HEK293 (cell line): ENCODE data around the gene APLP1.
A peak's percentile ranks its signal among the peaks of the same experiment; 100 is the strongest.
"Not testable (repeated sequence)": the region's sequence is repeated elsewhere in the genome, so short reads cannot be mapped to it uniquely, and the experiment has no call there.

Experiments used
- CTCF ChIA-PET: fragments of 350-600 bp; formaldehyde crosslinking; extraction: SDS; loops from one replicate; lab custom pipeline; 2021; ENCODE audit warnings: antibody characterized with exemption; lab: Yijun Ruan, JAX
- POLR2A ChIA-PET: fragments of 300-600 bp; formaldehyde crosslinking; extraction: SDS; loops from one replicate; lab custom pipeline; 2020; ENCODE audit warnings: antibody characterized with exemption, inconsistent platforms; lab: Yijun Ruan, JAX
- H3K27ac ChIP-seq: fragments of 200-500 bp; sonication (Bioruptor generic); 2 replicates; pipeline ENCODE4 v1.5.1; 2014; ENCODE audit warnings: low read depth, low read length, control low read depth, inconsistent platforms; ENCODE audit errors: extremely low read depth
- H3K36me3 ChIP-seq, 2 experiments: fragments of 200-500 bp in 1 of 2; sonication (Bioruptor generic) in 1 of 2; 1 replicate in 1 of 2; 2 replicates in 1 of 2; pipeline ENCODE4 v1.5.1; 2014 to 2017; ENCODE audit warnings: inconsistent platforms in 2 of 2, low read length in 2 of 2; ENCODE audit not compliant: control insufficient read depth in 2 of 2, insufficient read depth in 1 of 2
- H3K4me1 ChIP-seq: fragments of 200-500 bp; sonication (Bioruptor generic); 2 replicates; pipeline ENCODE4 v1.5.1; 2014; ENCODE audit warnings: mild to moderate bottlenecking, low read length, inconsistent platforms; ENCODE audit not compliant: control insufficient read depth, insufficient read depth
- H3K4me3 ChIP-seq: 2 replicates; pipeline ENCODE4 v1.5.1; 2011; ENCODE audit warnings: low read depth, mild to moderate bottlenecking, control low read depth, low read length, moderate library complexity
- H3K9me3 ChIP-seq: fragments of 200-500 bp; sonication (Bioruptor generic); 2 replicates; pipeline ENCODE4 v1.5.1; 2014; ENCODE audit warnings: low read depth, low read length, inconsistent platforms; ENCODE audit not compliant: control insufficient read depth, insufficient read depth
- GLIS1 ChIP-seq: fragments of 450-650 bp; formaldehyde crosslinking; IDR thresholded peaks from 2 replicates; pipeline ENCODE4 v1.5.1; 2016; ENCODE audit warnings: missing biosample characterization, missing genetic modification characterization
- KLF7 ChIP-seq: fragments of 450-650 bp; formaldehyde crosslinking; IDR thresholded peaks from 2 replicates; pipeline ENCODE4 v1.5.1; 2016; ENCODE audit warnings: missing biosample characterization, missing genetic modification characterization, borderline replicate concordance
- KLF9 ChIP-seq: fragments of 450-650 bp; formaldehyde crosslinking; IDR thresholded peaks from 2 replicates; pipeline ENCODE4 v1.5.1; 2016; ENCODE audit warnings: missing biosample characterization, missing genetic modification characterization, low read depth
- RBAK ChIP-seq: fragments of 450-650 bp; formaldehyde crosslinking; IDR thresholded peaks from 2 replicates; pipeline ENCODE4 v1.5.1; 2016; ENCODE audit warnings: missing biosample characterization, missing genetic modification characterization
- SP7 ChIP-seq: fragments of 450-650 bp; formaldehyde crosslinking; IDR thresholded peaks from 2 replicates; pipeline ENCODE4 v1.5.1; 2016; ENCODE audit warnings: missing biosample characterization, missing genetic modification characterization
- ZBTB21 ChIP-seq: fragments of 450-650 bp; formaldehyde crosslinking; IDR thresholded peaks from 2 replicates; pipeline ENCODE4 v1.5.1; 2017; ENCODE audit warnings: missing biosample characterization, missing genetic modification characterization
- ZNF121 ChIP-seq: fragments of 450-650 bp; formaldehyde crosslinking; IDR thresholded peaks from 2 replicates; pipeline ENCODE4 v1.5.1; 2016; ENCODE audit warnings: missing biosample characterization, missing genetic modification characterization
- ZNF138 ChIP-seq: fragments of 450-650 bp; formaldehyde crosslinking; IDR thresholded peaks from 2 replicates; pipeline ENCODE4 v1.5.1; 2016; ENCODE audit warnings: missing biosample characterization, missing genetic modification characterization, borderline replicate concordance
- ZNF24 ChIP-seq: fragments of 450-650 bp; formaldehyde crosslinking; IDR thresholded peaks from 2 replicates; pipeline ENCODE4 v1.5.1; 2016; ENCODE audit warnings: missing biosample characterization, missing genetic modification characterization
- ZNF341 ChIP-seq: fragments of 450-650 bp; formaldehyde crosslinking; IDR thresholded peaks from 2 replicates; pipeline ENCODE4; 2016; ENCODE audit warnings: low read depth, missing biosample characterization, missing genetic modification characterization
- ZNF366 ChIP-seq: fragments of 450-650 bp; formaldehyde crosslinking; conservative IDR thresholded peaks from 2 replicates; pipeline ENCODE4 v1.5.1; 2016; ENCODE audit warnings: missing biosample characterization, missing genetic modification characterization
- ZNF624 ChIP-seq: fragments of 450-650 bp; formaldehyde crosslinking; IDR thresholded peaks from 2 replicates; pipeline ENCODE4 v1.5.1; 2017; ENCODE audit warnings: missing biosample characterization, missing genetic modification characterization
- ZNF776 ChIP-seq: fragments of 450-650 bp; formaldehyde crosslinking; IDR thresholded peaks from 2 replicates; pipeline ENCODE4 v1.5.0; 2017; ENCODE audit warnings: missing biosample characterization, missing genetic modification characterization, borderline replicate concordance
- ZNF785 ChIP-seq: fragments of 450-650 bp; formaldehyde crosslinking; IDR thresholded peaks from 2 replicates; pipeline ENCODE4 v1.5.1; 2016; ENCODE audit warnings: missing biosample characterization, missing genetic modification characterization
- TF ChIP-seq, protein P1 (sequence below): fragments of 450-650 bp; formaldehyde crosslinking; IDR thresholded peaks from 2 replicates; pipeline ENCODE4 v1.5.1; 2016; ENCODE audit warnings: missing biosample characterization, missing genetic modification characterization
- TF ChIP-seq, protein P2 (sequence below): fragments of 450-650 bp; formaldehyde crosslinking; IDR thresholded peaks from 2 replicates; pipeline ENCODE4; 2016; ENCODE audit warnings: missing biosample characterization, missing genetic modification characterization
- TF ChIP-seq, protein P3 (sequence below): fragments of 450-650 bp; formaldehyde crosslinking; IDR thresholded peaks from 2 replicates; pipeline ENCODE4 v1.5.1; 2016; ENCODE audit warnings: missing biosample characterization, missing genetic modification characterization
- TF ChIP-seq, protein P4 (sequence below): fragments of 450-650 bp; formaldehyde crosslinking; IDR thresholded peaks from 2 replicates; pipeline ENCODE4 v1.5.1; 2016; ENCODE audit warnings: missing biosample characterization, missing genetic modification characterization, low read depth

Gene APLP1

DNA sequence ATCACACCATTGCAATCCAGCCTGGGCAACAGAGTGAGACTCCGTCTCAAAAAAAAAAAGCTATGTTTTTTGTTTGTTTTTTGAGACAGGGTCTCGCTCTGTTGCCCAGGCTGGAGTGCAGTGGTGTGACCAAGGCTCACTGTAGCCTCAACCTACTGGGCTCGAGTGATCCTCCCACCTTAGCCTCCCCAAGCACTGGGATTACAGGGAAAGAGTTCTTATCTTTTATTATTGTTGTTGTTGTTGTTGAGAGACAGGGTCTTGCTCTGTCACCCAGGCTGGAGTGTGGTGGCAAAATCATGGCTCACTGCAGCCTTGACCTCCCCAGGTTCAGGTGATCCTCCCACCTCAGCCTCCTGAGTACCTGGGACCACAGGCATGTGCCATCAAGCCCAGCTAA, 23.4 kb downstream of the APLP1 start:
- CTCF ChIA-PET, result interaction anchor here (0.6 to 4.9 kb wide), 7 partner anchors 10 to 1753 kb away, joined by 3 to 66 read pairs (median 4); no protein-coding TSS in a partner anchor
- H3K36me3 ChIP-seq, result peaks cover 78 to 87% of the 10 kb centered on the region in 2 experiments
- not testable (repeated sequence) for H3K9me3 ChIP-seq

DNA sequence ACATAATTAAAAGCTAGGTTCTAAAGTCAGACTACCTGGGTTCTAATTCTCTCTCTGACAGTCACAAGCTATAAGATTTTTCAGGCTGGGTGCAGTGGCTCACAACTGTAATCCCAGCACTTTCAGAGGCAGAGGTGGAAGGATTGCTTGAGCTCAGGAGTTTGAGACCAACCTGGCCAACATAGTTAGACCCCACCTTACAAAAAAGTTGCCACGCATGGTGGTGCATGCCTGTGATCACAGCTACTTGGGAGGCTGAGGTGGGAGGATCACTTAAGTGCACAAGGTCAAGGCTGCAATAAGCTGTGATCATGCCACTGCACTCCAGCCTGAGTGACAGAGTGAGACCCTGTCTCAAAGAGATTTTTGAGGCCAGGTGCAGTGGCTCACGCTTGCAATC, 26.0 kb downstream of the APLP1 start:
- peaks cover 72 to 81% of the 10 kb centered on the region in 2 experiments for H3K36me3 ChIP-seq
- POLR2A ChIA-PET, result interaction anchor here (0.6 to 1.1 kb wide), 3 partner anchors 11 to 37 kb away, joined by 3 to 6 read pairs (median 6); no protein-coding TSS in a partner anchor
- CTCF ChIA-PET, result interaction anchor here (1.2 to 4.9 kb wide), 6 partner anchors 9 to 53 kb away, joined by 3 to 66 read pairs (median 4); no protein-coding TSS in a partner anchor
- peaks cover 5% of the 10 kb centered on the region for H3K4me1 ChIP-seq
- no peak overlapping the region for H3K27ac ChIP-seq
- TF ChIP-seq, protein P1, sequence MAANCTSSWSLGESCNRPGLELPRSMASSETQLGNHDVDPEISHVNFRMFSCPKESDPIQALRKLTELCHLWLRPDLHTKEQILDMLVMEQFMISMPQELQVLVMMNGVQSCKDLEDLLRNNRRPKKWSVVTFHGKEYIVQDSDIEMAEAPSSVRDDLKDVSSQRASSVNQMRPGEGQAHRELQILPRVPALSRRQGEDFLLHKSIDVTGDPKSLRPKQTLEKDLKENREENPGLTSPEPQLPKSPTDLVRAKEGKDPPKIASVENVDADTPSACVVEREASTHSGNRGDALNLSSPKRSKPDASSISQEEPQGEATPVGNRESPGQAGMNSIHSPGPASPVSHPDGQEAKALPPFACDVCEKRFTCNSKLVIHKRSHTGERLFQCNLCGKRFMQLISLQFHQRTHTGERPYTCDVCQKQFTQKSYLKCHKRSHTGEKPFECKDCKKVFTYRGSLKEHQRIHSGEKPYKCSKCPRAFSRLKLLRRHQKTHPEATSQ, result no peak
- TF ChIP-seq GLIS1 (no peak), ZNF121 (tag by site-specific recombination) (peak; percentile 84), ZNF366 (tag by site-specific recombination) (no peak), ZNF341 (tag by site-specific recombination) (no peak)
- TF ChIP-seq, protein P2, sequence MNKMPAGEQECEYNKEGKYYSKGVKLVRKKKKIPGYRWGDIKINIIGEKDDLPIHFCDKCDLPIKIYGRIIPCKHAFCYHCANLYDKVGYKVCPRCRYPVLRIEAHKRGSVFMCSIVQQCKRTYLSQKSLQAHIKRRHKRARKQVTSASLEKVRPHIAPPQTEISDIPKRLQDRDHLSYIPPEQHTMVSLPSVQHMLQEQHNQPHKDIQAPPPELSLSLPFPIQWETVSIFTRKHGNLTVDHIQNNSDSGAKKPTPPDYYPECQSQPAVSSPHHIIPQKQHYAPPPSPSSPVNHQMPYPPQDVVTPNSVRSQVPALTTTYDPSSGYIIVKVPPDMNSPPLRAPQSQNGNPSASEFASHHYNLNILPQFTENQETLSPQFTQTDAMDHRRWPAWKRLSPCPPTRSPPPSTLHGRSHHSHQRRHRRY (tag by site-specific recombination), result no peak
- TF ChIP-seq, protein P3, sequence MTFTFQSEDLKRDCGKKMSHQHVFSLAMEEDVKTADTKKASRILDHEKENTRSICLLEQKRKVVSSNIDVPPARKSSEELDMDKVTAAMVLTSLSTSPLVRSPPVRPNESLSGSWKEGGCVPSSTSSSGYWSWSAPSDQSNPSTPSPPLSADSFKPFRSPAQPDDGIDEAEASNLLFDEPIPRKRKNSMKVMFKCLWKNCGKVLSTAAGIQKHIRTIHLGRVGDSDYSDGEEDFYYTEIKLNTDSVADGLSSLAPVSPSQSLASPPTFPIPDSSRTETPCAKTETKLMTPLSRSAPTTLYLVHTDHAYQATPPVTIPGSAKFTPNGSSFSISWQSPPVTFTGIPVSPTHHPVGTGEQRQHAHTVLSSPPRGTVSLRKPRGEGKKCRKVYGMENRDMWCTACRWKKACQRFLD (tag by site-specific recombination), result no peak
- TF ChIP-seq, all 188 proteins: peak for 1
- Histone ChIP-seq H3K4me3 (no peak overlapping the region), H3K9me3 (no peaks in the 10 kb centered on the region)

More for the DNA sequence above, 23.4 kb downstream of the APLP1 start:
- H3K27ac ChIP-seq, H3K4me3 ChIP-seq, H3K4me1 ChIP-seq: not testable (repeated sequence)
- TF ChIP-seq ZNF121 (tag by site-specific recombination), result peak; percentile 55
- POLR2A ChIA-PET, result interaction anchor here (1.0 to 1.4 kb wide), 2 partner anchors 9 to 22 kb away, joined by 3 to 4 read pairs; no protein-coding TSS in a partner anchor

DNA sequence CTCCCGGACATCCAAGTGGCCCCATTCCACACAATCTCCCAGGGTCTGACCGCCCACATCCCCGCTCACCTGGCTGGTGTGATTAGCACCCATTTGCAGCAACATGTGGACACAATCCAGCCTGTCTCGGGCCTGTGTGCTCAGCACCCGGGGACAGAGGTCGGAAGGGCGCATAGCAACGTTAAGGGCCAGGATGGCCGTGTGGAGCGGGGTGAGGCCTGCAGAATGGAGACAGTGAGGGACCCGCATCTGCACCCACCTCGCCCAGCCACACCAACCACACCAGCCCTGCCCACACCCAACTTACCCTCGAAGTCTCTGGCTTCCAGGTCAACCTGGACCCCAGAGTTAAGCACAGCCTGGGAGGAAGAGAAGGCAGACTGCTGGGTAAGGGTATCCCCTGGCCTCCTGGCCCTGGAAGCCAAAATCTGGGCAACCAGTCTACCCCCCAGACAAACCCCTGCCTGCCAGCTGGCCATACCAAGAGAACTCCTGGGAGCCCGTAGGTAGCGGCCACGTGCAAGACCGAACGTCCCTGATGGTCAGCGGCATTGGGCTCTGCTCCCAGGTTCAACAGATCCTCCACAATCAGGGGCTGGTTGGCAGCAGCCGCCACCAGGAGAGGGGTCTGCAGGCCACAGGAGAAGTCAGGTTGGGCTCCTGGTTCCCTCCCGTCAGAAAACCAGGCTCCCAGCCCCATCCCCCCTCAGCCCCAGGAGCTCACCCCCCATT, 27.7 kb downstream of the APLP1 start:
- ChIA-PET CTCF (interaction anchor here (0.5 to 1.0 kb wide), 3 partner anchors 14 to 35 kb away, joined by 3 to 5 read pairs (median 4); no protein-coding TSS in a partner anchor), POLR2A (interaction anchor here (1.3 kb wide), 1 partner anchor 16 kb away, joined by 3 read pairs; no protein-coding TSS in a partner anchor)
- no peak overlapping the region for H3K4me3 ChIP-seq
- peaks cover 5% of the 10 kb centered on the region for H3K4me1 ChIP-seq
- H3K9me3 ChIP-seq, result no peaks in the 10 kb centered on the region
- no peak for TF ChIP-seq SP7 (tag by site-specific recombination)
- TF ChIP-seq ZNF624, result no peak
- no peak overlapping the region for H3K27ac ChIP-seq
- H3K36me3 ChIP-seq, result peaks cover 54 to 68% of the 10 kb centered on the region in 2 experiments

DNA sequence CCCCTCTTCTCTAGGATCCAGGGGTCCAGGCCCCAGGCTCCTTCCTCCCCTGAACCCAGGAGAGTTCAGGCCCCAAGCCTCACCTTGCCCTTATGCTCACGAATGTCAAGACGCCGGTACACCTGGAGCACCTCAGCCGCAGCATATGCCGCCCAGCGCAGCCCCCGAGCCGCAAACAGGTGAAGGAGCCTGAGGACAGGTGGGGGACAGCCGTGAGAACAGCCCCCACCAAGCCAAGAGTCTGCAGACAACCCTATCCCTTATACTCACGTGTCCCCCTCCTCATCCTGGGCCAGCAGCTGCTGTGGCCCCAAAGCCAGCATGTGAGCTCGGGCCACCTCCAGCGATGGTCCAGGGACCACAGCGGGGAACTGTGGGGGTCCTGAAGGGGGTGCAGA, 28.3 kb downstream of the APLP1 start:
- H3K4me1 ChIP-seq, result peaks cover 10% of the 10 kb centered on the region
- H3K36me3 ChIP-seq, result peaks cover 54 to 62% of the 10 kb centered on the region in 2 experiments
- no peak overlapping the region for H3K4me3 ChIP-seq
- CTCF ChIA-PET, result interaction anchor here (0.5 to 0.8 kb wide), 2 partner anchors 14 to 27 kb away, joined by 4 to 5 read pairs; no protein-coding TSS in a partner anchor
- H3K27ac ChIP-seq, result no peak overlapping the region
- no peaks in the 10 kb centered on the region for H3K9me3 ChIP-seq
- POLR2A ChIA-PET, result interaction anchor here (0.6 kb wide), 1 partner anchor 157 kb away, joined by 6 read pairs; no protein-coding TSS in a partner anchor
- TF ChIP-seq ZBTB21 (tag by site-specific recombination), result no peak
- TF ChIP-seq ZNF785 (tag by site-specific recombination), result no peak
- TF ChIP-seq, protein P4, sequence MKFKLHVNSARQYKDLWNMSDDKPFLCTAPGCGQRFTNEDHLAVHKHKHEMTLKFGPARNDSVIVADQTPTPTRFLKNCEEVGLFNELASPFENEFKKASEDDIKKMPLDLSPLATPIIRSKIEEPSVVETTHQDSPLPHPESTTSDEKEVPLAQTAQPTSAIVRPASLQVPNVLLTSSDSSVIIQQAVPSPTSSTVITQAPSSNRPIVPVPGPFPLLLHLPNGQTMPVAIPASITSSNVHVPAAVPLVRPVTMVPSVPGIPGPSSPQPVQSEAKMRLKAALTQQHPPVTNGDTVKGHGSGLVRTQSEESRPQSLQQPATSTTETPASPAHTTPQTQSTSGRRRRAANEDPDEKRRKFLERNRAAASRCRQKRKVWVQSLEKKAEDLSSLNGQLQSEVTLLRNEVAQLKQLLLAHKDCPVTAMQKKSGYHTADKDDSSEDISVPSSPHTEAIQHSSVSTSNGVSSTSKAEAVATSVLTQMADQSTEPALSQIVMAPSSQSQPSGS (tag by site-specific recombination), result no peak
- TF ChIP-seq RBAK (tag by site-specific recombination), result no peak
- TF ChIP-seq ZNF24 (tag by site-specific recombination), result no peak
- no peak for TF ChIP-seq KLF9 (tag by site-specific recombination)
- TF ChIP-seq ZNF776 (tag by site-specific recombination), result no peak
- no peak for TF ChIP-seq KLF7 (tag by site-specific recombination)
- no peak for TF ChIP-seq ZNF138 (tag by site-specific recombination)
